Smooth muscle cell (in vitro differentiated cells): ENCODE measurements around the gene SPG11. TPM values are rescaled to one million over a fixed set of nuclear protein-coding genes. Genes with fewer than 3 reads are reported as not detected.

Experiments
- DNase-seq: peaks from one replicate; lab custom pipeline; 2025; ENCODE audit not compliant: unreplicated experiment; lab: John Stamatoyannopoulos, UW
- H2AFZ ChIP-seq: fragments of 200-600 bp; sonication (generic); 2 replicates; pipeline ENCODE4 v1.6.0; 2016; ENCODE audit warnings: antibody characterized with exemption, low read depth, mild to moderate bottlenecking
- H3F3A ChIP-seq: fragments of 200-600 bp; sonication (generic); 2 replicates; pipeline ENCODE4 v1.6.0; 2017; ENCODE audit warnings: antibody characterized with exemption, low read depth
- H3K27ac ChIP-seq: fragments of 200-600 bp; sonication (generic); 2 replicates; pipeline ENCODE4 v1.5.1; 2016; ENCODE audit warnings: low read depth, mild to moderate bottlenecking
- H3K27me3 ChIP-seq: fragments of 200-600 bp; sonication (generic); 2 replicates; pipeline ENCODE4 v1.6.1; 2016; ENCODE audit warnings: low read depth, mild to moderate bottlenecking
- H3K36me3 ChIP-seq: fragments of 200-600 bp; sonication (generic); 2 replicates; pipeline ENCODE4 v1.5.1; 2016; ENCODE audit warnings: low read depth
- H3K4me1 ChIP-seq: fragments of 200-600 bp; sonication (generic); 2 replicates; pipeline ENCODE4 v1.5.1; 2016; ENCODE audit warnings: low read depth
- H3K4me2 ChIP-seq: fragments of 200-600 bp; sonication (generic); 2 replicates; pipeline ENCODE4 v1.6.0; 2016; ENCODE audit warnings: mild to moderate bottlenecking
- H3K4me3 ChIP-seq: fragments of 200-600 bp; sonication (generic); 2 replicates; pipeline ENCODE4 v1.5.1; 2016; ENCODE audit warnings: mild to moderate bottlenecking
- H3K79me2 ChIP-seq: fragments of 200-600 bp; sonication (generic); 2 replicates; pipeline ENCODE4 v1.6.0; 2016; ENCODE audit warnings: low read depth, mild to moderate bottlenecking
- H3K9ac ChIP-seq: fragments of 200-600 bp; sonication (generic); 2 replicates; pipeline ENCODE4 v1.6.0; 2016; ENCODE audit warnings: low read depth
- H3K9me3 ChIP-seq: fragments of 200-600 bp; sonication (generic); replicated peaks from 2 replicates; pipeline ENCODE4 v1.5.1; 2016; ENCODE audit warnings: low read depth
- H4K20me1 ChIP-seq: fragments of 200-600 bp; sonication (generic); 2 replicates; pipeline ENCODE4 v1.6.0; 2016; ENCODE audit warnings: low read depth
- WGBS: methylation state at CpG from one replicate; pipeline ENCODE4 v1.1.7; 2016; ENCODE audit warnings: low lambda C conversion rate; 5-methylcytosine and 5-hydroxymethylcytosine counted together
- polyA plus RNA-seq: library from polyadenylated mRNA; unstranded; fragments of >200 nt; fragmentation: Nextera tagmentation; extraction: Ambion mirVana; gene quantifications from 2 replicates; pipeline ENCODE4 v1.2.1, GENCODE V29; 2016
- total RNA-seq: library from RNA; depleted of rRNA; stranded (reverse); fragments of >200 nt; gene quantifications from 2 replicates; pipeline ENCODE4 v1.2.3, GENCODE V29; 2014
- TF ChIP-seq, protein P1 (sequence below): fragments of 200-600 bp; sonication (generic); IDR thresholded peaks from 2 replicates; pipeline ENCODE4 v1.5.1; 2017; ENCODE audit warnings: borderline replicate concordance, mild to moderate bottlenecking, antibody characterized with exemption; ENCODE audit not compliant: insufficient read depth, poor library complexity, severe bottlenecking

SPG11 gene
- total and polyA plus RNA-seq, 2 experiments from 2014 or later, result 16.2 to 48.6 TPM

- no peaks in the 10 kb centered on the region for H3F3A ChIP-seq
- H3K9ac ChIP-seq, result no peak overlapping the region
- no peak overlapping the region for H3K4me3 ChIP-seq
- H4K20me1 ChIP-seq, result no peaks in the 10 kb centered on the region
- no peak for DNase-seq
- no peaks in the 10 kb centered on the region for H3K79me2 ChIP-seq
- no peak overlapping the region for H3K4me2 ChIP-seq
- no peaks in the 10 kb centered on the region for H3K36me3 ChIP-seq
- H2AFZ ChIP-seq, result no peak overlapping the region
- 85% methylated on average over 2 of the region's 2 CpGs for WGBS
- no peaks in the 10 kb centered on the region for H3K9me3 ChIP-seq
- TF ChIP-seq, protein P1, sequence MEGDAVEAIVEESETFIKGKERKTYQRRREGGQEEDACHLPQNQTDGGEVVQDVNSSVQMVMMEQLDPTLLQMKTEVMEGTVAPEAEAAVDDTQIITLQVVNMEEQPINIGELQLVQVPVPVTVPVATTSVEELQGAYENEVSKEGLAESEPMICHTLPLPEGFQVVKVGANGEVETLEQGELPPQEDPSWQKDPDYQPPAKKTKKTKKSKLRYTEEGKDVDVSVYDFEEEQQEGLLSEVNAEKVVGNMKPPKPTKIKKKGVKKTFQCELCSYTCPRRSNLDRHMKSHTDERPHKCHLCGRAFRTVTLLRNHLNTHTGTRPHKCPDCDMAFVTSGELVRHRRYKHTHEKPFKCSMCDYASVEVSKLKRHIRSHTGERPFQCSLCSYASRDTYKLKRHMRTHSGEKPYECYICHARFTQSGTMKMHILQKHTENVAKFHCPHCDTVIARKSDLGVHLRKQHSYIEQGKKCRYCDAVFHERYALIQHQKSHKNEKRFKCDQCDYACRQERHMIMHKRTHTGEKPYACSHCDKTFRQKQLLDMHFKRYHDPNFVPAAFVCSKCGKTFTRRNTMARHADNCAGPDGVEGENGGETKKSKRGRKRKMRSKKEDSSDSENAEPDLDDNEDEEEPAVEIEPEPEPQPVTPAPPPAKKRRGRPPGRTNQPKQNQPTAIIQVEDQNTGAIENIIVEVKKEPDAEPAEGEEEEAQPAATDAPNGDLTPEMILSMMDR, result no peak
- H3K4me1 ChIP-seq, result no peaks in the 10 kb centered on the region
- no peaks in the 10 kb centered on the region for H3K27me3 ChIP-seq
- no peak overlapping the region for H3K27ac ChIP-seq
These were observed 10.2 kb upstream of the SPG11 start for GRCh38 chr15:44673639-44674038.

- TF ChIP-seq, protein P1, result no peak
- H2AFZ ChIP-seq, result no peak overlapping the region
- no peak overlapping the region for H3K27ac ChIP-seq
- no peak overlapping the region for H3K4me3 ChIP-seq
- no peaks in the 10 kb centered on the region for H4K20me1 ChIP-seq
- no peaks in the 10 kb centered on the region for H3K36me3 ChIP-seq
- H3K9me3 ChIP-seq, result no peaks in the 10 kb centered on the region
- no peaks in the 10 kb centered on the region for H3K27me3 ChIP-seq
- H3K79me2 ChIP-seq, result no peaks in the 10 kb centered on the region
- H3F3A ChIP-seq, result no peaks in the 10 kb centered on the region
- no peak for DNase-seq
- no peak overlapping the region for H3K9ac ChIP-seq
- WGBS, result 84% methylated on average over 6 of the region's 6 CpGs
- no peak overlapping the region for H3K4me2 ChIP-seq
- H3K4me1 ChIP-seq, result no peaks in the 10 kb centered on the region
These were observed 6.9 kb upstream of the SPG11 start for GRCh38 chr15:44670087-44670950.

DNA sequence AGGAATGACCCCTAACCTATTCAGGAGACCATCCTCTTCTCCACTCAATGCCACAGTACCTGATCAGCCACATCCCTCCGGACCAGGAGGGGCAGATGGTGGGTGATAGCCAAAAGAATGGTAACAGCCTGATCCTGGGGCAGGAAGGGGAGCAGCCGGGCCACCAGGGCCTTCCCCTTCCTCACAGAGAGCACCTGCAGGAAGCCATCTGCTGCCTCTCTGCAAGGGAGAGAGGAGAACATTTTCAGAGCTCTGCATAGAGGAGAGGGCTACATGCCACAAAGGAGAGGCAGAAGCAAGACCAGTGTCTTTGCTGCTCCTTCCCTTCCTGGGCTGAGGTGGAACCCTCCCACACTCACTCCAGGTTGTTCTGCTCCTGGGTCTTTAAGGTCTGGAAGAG is 5.5 kb upstream of the SPG11 start:
- WGBS, result 83% methylated on average over 2 of the region's 2 CpGs
- H3K9ac ChIP-seq, result no peak overlapping the region

More for the DNA sequence above, 5.5 kb upstream of the SPG11 start:
- TF ChIP-seq, protein P1, result no peak
- Histone ChIP-seq H2AFZ (no peak overlapping the region), H3K4me3 (no peak overlapping the region), H3K27me3 (no peaks in the 10 kb centered on the region), H3K27ac (no peak overlapping the region), H3K79me2 (no peaks in the 10 kb centered on the region), H3K36me3 (no peaks in the 10 kb centered on the region), H3K4me2 (no peak overlapping the region), H3K4me1 (no peaks in the 10 kb centered on the region), H3K9me3 (no peaks in the 10 kb centered on the region), H4K20me1 (no peaks in the 10 kb centered on the region), H3F3A (no peaks in the 10 kb centered on the region)
- DNase-seq, result no peak
